NCI-H1092 treated with DMSO at 0.1 percent for 48 hours (cell line): ENCODE data around the gene RALGPS1.
A peak's percentile ranks its signal among the peaks of the same experiment; 100 is the strongest.

Source experiments
- DNase-seq: peaks from one replicate; lab custom pipeline; 2025; lab: John Stamatoyannopoulos, UW

The RALGPS1 gene

DNA sequence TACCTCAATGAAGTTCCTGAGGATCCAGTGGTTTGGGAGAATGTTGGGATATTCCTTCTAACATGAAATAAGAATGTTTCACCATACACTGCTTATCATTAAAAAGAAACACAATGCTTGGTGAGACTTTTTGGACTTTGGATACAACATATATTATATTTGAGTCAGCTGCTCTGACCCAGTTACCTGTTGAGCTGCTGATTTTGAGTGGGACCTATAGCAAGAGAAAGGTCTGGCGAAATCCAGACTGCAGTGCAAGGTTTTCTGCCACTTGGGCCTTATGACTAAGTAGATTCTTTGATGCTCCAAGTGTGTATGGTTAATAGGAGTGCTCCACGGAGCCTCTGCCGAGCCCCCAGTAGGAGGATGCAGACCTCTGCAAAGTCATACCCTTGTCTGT is 10.0 kb upstream of the RALGPS1 start:
- no peak for DNase-seq

DNA sequence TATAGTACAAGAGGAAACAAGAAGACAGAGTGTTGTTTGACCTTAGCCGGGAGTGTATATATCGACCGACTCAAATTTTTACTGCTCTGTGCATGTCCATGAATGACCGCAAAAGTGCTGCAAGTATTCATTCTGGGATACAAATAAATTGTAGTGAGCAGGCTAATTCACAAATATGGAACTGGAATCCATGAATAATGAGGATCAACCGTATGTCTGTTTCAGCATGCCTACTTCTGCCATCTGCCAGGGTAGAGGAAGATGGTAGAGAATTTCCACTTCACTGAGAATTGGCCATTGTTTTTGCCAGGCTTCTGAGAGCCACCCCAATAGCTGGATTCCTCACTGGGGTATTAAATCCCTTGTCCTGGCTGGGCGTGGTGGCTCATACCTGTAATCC is 8.5 kb upstream of the RALGPS1 start:
- no peak for DNase-seq

DNA sequence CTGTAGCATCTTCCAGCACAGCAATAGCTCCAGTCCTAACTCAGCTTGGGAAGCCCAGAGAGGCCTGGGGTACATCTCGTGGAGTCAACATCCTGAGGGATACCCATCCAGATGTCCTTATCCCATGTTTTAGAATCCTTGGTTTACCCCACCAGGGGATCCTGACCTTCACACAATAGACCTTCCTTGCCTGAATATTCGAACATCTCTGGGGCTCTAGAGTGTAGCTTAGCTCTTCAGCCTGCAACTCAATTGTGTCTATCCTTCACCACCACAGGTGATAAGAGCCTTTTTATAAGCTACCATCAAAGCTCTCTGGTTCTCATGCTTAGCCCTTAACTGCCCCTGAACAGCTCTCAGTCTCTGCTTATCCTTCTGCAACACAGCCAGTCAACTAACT is 7.5 kb upstream of the RALGPS1 start:
- DNase-seq = no peak

DNA sequence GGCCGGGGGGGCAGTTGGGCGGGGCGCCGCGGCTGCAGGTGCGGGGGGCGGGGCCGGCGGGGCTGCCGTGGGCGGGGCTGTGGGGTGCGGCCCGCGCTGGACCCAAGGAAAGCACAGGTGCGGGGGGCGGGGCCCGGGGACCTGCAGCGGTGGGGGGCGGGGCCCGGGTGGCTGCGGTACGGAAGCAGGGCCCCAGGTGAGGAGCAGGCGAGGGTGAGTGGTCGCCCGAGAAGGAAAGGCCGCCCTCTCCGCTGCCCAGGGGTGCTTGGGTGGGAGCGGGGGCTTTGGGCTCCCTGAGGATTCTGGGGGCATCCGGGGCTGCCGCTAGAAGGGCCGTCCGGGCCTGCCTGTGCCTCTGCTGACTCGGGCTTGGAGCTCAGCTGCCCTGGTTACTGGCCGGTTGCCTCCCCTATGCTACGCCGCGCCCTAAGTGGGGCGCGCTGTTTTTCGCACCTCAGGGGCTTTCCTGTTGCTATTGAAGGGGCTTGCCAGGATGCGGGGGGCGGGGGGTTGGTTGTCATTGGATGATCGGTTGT is 767 bp downstream of the RALGPS1 start:
- peak; percentile 22 for DNase-seq

DNA sequence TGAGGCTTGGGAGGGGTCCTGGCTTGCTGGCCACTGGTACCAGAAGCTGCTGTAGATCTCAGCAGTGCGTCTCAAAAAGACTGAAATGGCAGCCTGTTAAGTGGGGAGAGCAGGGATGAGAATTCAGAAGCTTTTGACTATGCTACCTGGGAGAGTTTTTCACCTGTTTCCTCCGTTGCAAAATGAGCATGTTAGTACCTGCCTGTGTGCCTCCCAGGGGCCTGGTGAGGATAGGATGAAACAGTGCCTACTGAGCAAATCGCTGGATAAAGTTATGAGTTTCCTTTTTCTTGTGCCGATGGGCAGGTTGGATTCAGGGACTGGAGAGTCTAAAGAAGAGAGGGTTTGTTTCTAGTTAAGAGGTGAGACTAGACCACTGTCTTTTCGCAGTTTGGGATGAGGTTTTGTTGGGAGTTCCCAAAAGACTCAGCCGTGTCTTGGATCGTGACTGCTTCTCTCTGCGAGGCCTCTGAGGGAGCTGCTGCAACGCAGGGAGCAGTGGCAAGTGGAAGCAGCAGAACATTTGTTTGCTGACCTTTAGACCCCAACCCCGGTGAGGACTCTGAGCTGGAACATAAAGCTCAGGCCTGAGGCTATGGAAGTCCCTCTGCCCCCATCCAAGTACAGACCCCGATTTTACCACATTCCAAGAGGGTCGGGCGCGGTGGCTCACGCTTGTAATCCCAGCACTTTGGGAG is 1.4 kb downstream of the RALGPS1 start:
- DNase-seq = no peak

DNA sequence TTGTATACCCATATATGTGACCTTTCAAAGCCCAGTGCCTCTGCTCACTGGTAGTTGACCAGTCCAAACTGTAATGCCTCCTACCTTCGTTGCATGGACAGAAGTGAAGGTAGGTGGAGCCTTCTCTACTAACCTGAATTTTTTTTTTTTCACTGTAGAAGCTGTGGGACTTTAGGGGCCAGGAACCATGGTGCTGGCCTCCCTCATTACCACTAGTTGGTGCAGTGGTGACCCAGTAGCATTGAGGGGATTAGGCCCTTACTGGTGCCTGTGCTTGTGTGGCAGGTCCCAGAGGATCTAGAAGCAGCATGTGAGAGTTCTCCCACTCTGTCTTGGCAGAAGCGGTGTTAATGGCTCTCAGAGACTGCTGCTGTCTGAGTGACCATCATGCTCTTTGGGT is 2.3 kb downstream of the RALGPS1 start:
- DNase-seq = no peak

DNA sequence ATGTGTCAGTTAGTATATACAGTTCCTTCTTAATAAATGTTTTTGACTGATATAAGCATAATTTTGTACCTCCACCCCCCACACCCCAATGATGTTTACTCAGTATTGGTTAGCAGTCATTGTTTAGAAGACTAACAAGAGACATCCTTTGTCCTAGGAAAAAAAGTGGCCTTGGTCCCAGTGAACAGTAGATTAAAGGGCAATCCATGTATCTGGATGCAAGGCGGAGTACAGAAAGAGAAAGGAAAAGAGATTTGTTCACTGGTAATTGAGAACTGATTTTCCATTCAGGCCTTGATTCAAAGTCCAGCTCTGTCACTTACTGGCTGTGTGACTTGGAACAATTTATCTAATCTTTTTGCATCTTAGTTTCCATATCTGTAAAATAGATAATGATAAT is 4.6 kb downstream of the RALGPS1 start:
- DNase-seq = no peak

DNA sequence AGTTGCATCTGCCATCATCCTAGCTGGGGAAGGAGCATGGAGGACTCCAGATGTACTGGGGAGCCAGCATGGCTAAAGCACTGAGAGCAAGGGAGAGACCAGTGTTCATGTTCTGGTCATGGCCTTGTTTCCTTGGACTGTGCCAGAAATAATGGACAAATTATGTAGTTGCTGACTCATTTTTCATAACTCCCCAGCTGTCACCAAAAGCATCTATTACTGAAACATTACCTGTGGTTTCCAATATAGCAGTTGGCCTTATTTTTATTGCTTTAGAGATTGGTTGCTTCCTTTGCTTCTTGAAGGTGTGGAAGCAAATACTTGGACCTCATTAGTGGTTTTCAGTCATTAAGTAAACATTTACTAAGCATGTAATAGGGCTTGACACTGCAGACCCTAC is 11.3 kb downstream of the RALGPS1 start:
- DNase-seq = no peak

DNA sequence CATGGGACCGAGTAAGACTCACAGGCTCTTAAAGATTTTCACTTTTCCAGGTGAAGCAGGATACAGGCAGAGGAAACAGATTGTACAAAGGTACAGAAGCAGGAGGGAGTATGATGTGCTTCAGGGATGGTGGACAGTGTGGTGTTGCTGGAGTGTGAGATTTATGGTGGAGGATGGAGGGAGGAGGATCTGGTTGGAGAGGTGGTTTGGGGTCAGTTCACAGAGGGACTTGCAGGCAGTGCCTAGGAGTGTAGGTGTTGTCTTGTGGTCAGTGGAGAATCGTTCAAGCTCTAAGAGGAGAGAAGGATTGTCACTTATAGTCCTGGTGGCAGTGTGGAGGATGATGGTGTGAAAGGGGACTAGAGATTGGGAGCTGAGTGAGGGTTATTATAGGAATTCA is 11.8 kb downstream of the RALGPS1 start:
- no peak for DNase-seq

DNA sequence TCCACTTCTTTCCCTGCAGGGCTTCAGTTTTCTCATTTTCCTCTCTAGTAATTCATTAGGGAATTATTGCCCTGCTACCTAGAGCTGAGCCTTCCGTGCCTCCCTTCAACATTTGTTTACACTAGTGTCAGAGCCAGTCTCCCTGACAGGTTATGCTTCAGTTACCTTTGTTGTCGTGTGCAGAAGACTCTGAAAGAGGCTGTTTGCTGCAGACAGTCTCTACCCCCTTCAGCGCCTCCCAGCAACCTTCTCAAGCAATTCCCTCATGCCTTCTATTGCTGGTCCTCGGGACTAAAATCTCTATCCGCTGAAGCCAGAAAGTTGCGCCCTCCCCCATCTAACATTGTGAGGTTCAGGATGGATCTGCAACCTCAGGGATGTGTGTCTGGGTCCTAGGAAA is 12.8 kb downstream of the RALGPS1 start:
- DNase-seq = peak; percentile 46

DNA sequence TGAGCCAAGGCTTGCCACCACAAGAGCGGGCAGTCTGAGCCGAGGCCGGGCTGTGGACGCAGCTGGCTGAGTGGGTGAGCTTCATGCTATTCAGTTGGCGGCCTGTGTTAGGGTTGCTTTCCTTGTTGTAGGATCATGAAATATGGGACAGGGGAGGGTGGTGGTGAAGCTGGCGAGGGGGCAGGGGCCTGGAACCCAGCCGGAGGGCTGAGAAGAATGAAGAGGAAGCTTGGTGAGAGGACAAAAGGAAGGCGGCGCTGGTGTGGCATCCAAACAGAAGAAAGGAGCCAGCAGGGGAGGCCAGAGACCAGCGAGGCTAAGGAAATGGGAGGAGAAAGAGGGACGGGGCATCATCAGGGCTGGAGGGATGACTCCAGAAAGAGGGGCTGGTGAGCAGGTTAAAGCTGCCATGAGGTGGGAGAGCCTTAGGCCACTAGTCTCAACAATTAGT is 18.3 kb downstream of the RALGPS1 start:
- DNase-seq = no peak

DNA sequence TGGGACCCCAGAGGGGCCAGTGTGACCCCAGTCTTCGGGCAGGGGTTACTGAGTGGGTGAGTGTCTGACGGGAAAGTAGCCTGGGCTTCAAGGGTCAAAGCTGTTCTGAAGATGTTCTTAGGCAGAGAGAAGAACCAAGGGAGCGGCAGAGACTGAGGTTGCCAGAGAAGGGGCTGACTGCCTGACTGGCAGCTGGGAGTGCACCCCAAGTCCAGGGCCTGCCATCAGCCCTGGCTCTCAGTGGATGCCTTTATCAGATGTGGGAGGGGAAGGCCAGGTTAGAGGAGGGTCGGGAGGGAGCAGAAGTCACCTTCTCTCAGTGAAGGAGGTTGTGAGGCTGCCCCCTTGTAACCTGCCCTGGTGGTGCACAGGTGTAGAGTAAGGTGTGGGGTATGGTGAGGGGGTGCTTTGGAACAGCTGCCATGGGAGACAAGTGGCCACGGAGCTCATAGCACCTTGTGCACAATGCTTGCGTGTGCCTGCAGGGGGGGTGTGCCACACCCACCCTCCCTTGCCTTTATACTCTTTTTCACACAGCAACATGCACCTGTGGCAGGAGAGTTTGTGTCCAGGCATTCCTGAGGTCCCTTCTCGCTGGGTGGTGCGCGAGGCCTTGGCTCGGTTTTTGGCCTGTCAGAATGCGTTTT is 18.9 kb downstream of the RALGPS1 start:
- no peak for DNase-seq

DNA sequence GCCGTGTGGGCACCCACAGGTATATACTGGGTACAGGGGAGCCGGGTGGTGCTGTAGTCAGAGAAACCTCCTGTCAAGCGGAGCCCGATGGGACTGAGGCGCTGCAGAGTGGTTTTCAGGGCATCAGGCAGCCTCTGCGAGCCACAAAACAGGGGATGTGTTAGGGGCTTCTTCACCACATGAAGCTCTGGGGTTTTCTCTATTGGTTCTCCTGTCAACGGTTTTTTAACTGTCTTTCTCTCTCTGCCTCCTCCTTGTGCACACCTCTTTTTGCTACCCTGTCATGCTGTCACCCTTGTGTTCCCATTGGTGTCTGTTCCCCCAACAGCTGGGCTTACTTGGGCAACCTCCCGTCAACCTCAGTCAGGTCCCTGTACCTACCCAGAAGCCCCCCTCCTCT is 19.9 kb downstream of the RALGPS1 start:
- no peak for DNase-seq

DNA sequence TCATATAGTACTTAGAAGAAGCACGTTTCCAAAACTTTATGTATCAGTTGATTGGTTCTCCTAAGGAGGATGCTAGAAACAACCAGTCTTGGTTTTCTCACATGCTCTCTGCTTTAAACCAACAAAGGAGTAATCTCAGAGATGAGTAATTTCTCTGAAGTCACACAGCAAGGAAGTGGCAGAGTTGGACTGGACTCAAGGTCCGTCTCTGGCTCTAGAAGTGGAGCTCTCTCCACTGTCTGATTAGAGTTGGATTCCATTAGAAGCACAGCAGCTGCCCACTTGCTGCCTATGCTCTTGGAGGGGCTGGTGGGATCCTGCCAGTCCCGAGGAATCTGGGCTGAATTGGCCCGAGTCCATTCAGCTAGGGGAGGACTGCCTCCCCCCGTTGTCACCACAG is 21.0 kb downstream of the RALGPS1 start:
- no peak for DNase-seq

DNA sequence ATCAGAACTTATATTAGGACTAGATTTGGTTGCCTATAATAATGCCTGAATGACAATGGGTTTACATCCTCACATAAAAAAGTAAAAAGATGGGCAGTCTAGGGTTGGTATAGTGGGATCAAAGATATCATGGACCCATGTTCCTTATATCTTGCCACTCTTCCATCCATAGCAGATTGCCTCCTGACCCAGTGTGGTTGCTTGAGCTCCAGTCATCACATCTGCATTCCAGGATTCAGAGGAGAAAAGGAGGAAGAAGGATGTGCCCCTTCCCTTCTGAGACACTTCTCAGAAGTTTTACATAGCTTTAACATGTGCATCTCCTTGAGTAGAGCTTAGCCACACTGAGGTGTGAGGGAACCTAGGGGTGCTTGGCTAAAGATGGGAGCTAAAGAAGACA is 22.9 kb downstream of the RALGPS1 start:
- no peak for DNase-seq

DNA sequence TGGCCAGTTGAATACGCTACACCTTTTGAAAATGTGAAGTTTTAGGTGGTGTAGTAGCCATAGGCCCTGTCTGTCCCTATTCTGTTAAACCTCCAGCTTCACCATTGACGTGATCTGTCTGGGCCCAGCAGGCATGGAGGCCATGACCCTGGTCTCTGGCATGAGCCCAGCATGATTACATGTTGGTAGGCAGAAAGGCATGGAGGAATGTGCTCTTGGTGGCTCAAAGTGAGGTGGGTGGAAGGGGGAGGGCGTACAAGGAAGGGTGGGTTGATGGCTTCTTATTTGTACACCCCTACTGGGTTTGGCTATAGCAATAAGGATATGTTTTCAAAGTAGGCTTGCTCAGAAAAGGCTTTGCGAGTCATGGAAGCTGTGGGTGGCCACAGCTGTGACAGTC is 23.7 kb downstream of the RALGPS1 start:
- no peak for DNase-seq

DNA sequence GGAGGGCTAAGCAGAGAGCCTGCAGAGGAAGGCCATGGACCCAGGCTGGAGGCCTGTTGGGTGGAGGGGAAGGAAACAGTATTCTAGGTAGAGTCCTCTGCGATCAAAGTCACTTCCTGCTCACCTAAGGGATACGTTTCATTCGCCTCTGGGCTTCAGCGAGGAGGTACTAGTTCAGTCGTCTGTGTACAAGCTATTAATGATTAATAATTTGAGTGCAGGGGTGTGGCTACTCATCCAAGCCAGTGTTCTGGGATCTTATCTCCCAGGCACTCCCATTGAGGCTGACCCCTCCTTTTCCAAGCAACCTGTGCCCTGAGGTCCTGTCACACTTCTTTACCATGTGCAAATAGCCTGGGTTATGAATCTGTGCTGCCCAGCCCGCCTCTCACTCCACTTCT is 25.2 kb downstream of the RALGPS1 start:
- DNase-seq = no peak

DNA sequence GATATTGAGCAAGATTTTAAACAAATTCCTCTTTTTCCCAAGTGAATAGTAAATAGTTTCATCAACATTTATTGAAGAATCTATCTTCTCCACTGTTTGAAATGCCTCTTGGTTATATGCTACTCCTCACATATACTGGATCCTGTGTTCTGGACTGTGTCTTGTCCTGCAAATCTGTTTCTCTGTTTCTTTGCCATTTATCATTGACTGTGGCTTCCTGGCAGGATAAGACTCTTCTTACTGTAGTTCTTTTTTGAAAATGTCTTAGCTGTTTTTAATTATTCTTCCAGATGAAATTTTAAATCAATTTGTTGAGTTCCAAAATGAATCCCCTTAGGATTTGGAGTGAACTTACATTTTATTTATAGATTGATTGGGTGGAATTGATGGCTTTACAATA is 27.8 kb downstream of the RALGPS1 start:
- DNase-seq = no peak

DNA sequence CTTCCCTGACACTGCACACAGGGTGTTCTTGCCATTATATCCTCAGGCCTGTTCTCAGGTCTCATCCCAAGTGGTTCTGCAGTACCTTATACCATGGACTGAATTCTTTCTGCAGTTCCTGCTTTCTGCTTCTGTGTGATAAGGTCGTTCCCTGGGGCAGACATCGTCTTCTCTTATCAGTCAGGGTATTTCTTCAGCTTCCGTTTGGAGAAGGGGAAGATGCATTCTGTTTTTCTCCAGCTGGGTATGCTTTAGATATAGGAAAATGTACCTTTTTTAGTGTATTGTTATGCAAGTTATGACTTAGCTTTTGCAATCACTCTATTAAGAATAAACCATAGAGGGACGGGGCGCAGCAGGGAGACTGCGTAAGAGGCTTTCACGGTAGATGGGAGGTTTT is 31.1 kb downstream of the RALGPS1 start:
- no peak for DNase-seq

DNA sequence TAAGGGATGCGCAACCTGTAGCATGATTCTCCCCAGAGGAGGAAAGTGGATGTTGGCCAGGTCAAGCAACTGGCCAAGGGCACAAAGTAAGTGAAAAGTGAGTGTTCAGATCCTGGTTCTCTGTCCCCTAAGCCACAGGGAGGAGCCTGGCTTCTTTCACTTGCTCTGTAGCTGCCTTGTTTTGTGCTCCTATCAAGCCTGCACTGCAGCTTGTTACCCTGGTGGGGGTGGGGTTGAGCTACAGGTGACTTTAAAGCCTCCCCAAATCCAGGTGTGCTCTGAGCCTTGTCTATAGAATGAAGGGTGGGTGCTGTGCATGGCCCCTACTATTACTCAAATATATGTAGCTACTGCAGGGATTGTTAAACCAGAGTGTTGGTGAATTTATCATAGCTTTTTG is 32.9 kb downstream of the RALGPS1 start:
- DNase-seq = no peak

DNA sequence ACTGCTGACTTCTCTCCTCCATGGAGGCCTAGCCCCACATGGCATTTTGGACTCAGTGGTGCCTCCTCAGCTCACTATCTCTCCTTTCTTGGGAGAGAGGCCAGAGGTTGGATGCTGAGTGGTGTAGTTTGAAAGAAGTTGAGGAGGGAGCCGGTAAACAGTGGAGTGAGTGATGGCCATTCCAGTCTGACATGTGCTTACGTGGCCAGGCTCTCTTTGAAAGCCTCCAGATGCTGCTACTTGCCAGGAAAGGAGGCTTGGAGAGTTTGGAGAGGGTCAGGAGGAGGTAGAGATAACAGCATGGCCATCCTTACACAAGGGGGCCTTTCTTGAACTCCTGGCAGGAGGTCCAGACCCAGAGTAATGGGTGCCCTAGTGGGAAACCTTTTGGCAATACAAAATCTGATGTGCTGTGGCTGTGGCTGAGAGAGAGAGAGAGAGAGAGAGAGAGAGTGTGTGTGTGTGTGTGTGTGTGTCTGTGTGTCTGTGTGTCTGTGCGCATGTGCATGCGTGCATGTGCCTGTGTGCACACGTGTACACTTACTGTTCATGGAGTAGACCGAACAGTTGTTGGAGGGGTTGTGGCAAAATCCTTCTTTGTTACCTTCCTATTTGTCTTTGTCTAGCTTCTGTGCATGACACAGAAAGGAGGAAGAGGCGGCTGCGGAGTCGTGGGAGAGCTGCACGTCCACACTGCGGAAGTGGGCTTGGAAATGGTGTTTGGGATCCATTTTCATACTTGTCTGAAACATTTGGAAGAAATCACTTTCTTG is 37.8 kb downstream of the RALGPS1 start:
- DNase-seq = no peak

DNA sequence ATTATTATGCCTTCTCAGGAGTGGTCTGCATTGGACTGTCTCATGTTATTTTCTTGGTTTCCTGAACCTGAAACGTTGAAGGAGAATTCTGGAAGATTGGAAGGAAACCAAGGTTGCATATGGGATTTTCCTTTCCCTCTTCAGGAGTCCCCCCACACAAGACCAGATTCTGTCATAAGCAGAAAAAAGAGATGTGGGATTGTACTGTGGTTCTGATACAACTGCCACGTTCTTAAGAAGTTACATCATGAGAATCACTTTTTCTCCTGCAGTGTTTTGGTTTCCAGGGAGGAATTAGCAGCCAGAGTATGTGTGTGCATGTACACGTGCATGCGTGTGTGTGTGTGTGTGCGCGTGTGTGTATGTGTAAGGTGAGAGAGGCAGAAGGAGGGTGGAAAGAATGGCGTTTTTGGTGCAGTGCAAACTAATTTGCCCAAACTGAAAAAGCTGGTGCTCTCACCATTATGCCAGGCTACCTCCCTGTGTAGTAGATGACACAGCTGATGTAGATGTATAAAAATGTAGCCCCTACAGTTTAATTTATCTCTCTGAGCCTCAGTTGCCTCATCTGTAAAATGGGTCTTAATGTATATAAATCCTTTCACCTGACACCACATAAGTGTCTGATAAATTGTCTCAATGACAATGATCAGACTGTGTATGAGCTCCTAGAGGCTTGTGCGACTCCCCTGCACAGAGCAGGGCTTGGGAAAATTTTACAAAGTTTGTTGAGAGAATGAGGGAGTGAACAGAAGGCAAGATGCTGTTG is 38.6 kb downstream of the RALGPS1 start:
- DNase-seq = no peak
